Stimulated activated CD4-positive, alpha-beta T cell treated with anti-CD3 and anti-CD28 coated beads, TNF-alpha, amount 100 ng/mL, for 24 hours (primary cell): ENCODE results near the gene CCNY.

Experiments used
- DNase-seq, 3 experiments: peaks; one replicate each; pipeline ENCODE4 v3.0.0-alpha.2; 2020; ENCODE audit warnings: low read depth in 3 of 3

Gene CCNY

DNA sequence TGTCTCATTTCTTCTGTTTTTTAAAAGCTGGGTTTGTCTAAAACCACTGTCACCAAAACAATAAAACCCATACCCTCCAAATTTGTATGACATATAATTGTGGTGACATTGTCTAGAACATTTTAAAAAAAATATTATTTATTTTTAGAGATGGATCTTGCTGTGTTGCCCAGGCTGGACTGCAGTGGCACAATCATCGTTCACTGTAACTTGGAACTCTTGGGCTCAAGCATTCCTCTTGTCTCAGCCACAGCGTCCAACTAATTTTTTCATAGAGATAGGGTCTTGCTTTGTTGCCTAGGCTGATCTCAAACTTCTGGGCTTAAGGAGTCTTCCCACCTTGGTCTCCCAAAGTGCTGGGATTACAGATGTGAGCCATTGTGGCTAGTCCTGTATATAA, 116.5 kb downstream of the CCNY start:
- DNase-seq = no peak

DNA sequence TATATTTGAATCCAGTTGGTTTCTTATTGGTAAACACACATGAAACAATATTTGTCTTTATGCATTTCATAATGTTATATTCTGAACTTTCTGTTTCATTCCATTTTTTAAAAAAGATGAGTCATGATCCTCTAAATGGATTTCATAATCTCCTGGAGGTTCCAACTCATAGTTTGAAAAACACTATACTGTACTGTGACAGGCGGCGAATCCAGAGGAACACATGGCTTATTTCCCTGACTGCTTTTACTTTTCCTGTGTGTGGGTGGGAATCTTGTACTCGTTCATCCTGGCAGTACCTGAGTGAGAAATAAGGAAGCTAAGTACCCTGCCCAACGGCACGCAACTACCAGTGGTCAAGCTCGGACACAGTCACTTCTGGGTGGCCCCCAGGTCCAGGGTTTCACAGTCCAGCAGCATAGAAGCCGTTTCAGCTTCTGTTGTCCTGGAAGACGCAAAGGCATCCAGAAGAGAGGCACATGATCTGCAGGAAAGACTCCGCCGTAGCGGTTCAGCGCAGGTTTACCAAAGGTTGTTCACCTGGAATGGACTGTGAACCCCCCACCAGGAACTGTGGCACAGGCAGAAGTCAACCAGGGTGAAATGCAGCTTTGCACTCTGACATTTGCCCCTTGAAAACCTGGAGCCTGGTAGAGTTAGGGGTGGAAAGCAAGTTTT, 117.7 kb downstream of the CCNY start:
- no peak for DNase-seq

DNA sequence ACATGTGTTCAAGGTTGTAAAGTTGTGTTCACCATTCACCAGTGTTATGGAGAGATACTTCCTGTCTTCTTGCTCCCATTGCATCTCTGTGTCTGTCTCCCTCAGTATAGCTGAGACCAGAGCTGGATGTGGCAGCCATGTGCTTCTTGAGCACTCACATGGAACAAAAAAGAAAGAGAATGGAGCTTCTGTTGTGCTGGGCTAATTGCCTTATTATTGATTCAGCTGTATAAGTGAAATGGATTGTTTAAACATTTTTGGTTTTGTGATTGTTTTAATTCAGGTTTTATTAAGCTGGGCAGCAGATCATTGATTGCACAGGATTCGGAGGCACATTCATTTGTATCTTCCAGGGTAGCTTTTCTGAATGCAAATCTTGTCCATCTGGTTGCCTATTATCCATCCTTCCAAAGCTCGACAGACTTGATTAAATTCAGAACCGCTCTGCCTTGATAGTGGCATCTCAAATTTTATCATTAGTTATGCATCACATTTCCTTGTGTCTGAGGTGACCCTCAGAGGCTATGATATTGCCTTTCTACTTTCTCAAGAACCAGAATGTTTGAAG, 119.9 kb downstream of the CCNY start:
- no peak for DNase-seq

DNA sequence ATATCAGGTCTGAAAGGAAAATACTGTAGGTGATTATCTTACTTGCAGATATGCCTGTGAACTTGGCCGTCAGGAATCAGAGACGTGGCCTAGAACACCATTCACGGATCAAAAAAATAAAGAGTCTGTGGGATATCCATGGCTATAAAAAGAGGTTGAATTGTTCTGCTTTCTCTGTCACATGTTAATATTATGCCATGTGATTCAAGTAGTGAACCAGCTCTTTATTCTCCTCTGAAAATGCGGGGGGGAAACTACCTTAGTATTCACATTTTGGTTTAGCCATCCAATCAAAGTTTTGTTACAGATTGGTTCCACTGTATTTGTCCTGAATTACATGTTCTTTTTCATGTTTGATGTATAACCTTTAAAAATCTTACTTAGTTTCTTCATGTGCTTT, 120.5 kb downstream of the CCNY start:
- DNase-seq = no peak

DNA sequence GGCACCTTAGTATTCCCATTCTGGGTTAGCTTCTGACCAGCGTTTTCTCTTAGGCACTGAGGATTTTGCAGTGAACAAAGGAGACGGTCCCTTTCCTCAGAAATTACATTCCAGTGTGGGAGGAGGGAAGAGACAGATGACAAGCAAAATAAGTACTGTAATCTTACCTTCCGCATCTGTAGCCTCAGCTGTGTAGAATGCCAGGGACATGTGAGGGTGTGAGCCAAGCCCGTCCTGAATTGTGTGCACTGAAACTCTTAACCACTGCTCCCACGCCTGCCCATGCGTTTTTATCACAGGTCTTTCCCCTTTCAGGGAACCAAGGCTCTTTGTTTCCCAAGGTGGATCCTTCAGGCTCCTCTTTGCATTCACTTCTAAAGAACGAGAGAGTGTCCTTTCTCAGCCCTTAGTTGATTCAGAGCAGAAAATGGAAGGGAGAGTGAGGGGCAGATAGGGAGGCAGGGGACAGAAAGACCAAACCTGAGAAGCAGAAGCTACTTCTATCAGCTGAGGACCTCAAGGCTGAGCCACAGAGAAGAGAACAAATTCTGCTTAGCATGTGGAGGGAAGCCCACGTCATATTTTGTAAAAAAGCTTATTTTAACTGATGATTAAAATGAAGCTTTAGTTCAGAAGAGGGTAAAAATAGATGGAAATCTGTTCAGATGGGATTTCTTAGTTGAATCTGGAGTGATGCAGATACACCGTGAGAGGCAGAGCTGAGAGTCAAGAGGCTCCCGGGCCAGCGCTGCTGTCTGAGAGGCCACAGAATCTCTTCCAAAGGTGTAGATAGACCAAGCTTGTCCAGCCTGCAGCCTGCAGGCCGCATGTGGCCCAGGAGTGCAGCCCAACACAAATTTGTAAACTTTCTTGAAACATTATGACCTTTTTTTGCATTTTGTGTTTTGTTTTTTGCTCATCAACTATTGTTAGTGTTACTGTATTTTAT, 122.5 kb downstream of the CCNY start:
- no peak for DNase-seq

DNA sequence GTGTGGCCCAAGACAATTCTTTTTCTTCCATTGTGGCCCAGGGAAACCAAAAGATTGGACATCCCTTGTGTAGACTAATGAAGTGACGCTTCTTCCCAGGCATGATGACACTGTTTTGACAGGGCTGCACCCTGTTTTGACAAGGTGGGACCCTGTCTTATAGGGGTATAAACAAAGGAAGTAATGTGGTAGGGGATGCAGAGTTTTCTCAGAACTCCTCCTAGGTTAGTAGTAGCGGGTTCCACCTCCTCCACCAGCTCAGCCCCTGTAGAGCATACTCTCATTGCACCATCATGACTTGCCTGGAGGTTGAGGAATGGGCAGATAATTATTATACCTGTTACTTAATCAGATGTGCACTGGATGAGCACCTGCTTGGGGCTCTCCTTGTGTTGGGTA, 123.1 kb downstream of the CCNY start:
- DNase-seq = no peak

DNA sequence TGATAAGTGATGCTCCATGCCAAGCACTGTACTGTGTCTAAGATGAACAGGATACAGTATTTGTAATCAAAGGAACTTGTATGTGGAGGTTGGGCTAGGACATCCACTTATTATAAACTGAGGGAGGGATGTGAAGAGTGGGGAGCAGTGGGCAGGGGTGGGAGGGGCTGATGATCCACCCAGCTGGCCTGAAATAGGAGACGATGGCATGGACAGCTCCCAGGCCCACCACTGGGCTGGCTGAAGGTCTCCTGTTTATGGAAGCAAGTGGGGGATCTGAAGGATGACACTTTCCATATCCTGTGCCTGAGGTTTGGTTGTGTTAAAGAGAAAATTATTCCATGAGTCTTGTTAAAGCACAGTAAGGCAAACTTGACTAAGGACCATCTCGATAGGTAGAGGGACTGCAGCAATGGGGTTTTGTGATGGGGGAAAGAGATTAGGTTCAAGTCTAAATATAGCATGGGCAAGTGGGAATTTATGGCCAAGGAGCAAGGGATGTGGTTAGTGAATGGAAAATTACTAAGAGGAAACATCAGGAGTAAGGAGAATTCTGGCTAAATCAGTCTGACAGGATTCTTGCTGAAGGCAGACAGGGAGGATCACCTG, 124.6 kb downstream of the CCNY start:
- no peak for DNase-seq

DNA sequence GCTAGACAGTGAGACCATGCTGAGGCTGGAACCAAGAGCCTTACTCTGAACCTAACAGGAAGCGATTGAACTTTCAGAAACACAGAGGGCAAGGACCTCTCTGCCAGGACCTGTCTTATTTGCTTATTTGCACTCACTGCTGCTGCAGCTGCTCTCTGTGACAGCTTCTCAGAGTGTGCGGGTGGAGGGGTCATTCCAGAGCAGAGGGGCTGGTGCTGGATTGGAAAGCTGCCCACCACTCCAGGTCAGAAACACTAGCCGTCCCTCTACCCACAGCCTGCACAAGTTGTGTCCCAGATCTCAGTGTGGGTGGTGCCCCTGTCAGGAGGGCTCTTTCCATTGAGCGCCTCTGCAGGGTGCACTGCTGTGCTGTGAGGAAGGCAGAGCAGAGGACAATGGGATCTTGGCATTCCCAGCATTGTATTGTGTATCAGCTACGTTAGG, 126.2 kb downstream of the CCNY start:
- no peak for DNase-seq

DNA sequence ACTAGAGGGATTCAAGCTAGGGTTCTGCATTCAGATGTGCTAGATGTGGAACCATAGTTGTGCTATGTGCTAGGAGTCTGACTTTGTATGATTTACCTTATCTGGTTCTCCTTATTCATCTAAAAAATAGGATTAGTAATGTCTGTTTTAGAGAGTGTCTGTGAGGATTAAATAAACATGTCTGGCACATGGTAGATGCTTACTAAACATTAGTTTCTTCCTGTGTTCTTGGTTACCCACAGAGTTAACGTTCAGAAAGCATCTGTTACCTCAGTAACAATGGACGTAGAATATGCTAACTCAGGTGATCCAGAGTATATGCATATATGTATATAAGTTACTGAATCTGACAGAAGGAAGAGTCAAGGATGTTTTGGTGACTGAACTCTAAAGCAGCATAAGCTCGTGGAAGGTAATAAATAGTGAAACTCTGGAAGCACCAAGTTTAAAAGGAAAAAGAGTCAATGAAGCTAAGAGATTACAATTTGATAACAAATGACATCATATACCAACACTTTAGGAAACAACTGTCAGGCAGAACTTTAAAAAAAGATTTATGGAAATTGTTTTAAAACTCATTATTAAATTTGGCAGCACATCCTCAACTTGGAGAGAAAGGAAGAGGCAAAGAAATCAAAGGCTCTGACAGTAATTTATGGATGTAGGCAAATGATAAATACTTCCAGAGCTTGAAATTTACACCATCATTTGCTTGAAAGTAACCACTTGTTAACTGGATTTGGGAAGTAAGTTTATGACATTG, 127.0 kb downstream of the CCNY start:
- no peak for DNase-seq

DNA sequence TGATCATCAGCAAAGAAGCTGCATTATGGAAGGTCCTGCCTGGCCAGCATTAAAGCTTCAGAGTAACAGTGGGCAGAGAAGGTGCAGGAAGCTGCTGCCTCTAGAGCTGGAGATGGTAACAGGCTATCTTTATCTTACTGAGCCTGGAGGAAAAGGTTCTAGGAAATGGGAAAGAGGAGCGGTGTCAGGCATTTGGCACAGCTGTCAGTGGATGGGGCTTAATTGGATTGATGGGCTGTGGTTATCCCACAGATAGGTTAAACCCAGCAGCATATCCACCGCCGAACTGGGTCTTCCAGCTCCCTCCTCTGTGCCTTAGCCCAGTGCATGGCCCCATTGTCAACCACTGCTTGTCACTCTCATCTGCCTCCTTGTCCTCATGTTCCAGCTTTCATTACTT, 127.6 kb downstream of the CCNY start:
- DNase-seq = no peak

DNA sequence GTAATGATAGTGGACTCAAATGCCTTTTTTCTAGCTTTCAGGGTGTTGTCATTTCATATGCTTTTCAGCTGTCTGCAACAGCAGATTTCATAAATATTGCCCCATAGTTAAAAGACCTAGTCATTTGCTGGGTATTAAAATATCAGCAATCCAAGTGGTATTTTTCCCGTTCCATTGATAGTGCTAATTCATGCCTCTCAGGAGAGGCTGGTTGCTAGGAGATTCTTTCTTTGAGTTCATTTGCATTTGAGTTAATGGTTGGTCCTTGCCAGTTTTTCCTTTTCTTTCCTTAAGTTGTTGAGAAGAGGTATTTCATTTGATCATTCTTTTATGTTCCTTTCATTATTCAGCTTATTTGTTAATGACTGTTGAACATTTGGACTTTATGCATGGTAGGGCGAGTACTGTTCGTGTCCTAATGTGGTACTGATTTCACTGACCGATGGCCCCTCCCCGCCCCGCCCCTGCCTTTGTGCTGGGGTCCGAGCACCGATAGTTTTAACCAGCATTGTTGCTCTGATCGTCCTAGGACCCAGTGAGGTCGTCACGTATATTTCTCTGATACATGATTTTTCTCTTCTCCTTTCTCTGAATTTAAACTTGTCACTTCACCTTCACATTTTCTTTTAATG, 128.6 kb downstream of the CCNY start:
- no peak for DNase-seq

DNA sequence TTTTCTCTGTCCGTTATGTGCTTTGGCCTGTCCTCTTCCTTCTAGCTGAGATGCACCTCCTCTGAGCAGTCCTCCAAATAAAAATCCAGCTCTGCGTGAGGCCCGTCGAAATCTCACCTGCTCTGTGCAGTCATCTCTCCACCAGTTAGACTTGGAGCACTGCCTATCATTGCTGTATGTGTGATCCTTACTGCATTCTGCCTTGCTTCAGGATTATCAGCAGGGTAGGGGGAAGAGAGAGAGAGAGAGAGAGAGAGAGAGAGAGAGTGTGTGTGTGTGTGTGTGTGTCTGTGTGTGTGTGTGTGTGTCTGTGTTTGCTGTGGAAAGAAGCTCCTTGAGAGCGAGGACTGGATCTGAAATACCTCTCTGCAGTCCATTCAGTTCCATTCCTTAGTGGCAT, 129.4 kb downstream of the CCNY start:
- DNase-seq = no peak

DNA sequence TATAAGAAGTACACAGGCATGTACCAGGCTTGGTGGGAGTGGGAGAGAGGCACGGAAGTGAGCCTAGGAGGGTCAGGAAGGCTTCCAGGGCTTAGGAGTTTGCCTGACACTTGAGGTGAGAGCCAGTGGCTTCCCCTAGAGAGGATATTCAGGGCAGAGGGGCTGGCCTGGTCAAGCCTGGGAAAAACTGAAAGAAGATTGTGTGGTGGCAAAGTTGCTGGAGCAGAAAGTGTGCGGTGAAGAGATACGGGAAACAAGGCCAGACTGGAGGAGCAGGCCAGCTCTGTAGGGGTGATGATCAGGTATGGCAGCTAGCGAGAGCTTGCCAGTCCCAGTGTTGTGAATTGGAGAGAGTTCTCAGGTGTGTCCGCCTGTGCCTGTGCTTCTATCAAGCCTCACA, 129.9 kb downstream of the CCNY start:
- no peak for DNase-seq

DNA sequence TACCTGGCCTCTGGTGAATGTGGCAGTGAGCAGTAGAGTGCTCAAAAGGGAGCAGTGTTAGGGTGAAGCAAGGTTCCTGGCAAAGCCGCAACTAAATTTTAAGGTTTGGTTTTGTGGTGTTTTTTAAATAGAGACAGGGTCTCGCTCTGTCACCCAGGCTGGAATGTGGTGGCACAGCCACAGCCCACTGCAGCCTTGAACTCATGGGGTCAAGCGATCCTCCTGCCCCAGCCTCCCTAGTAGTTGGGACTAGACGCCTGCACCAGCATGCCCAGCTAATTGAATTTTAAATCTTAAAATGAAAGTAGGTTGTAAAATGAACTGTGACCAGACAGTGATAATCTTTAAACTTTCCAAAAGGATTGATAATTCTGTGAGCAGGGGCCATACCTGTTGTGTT, 130.4 kb downstream of the CCNY start:
- DNase-seq = no peak

DNA sequence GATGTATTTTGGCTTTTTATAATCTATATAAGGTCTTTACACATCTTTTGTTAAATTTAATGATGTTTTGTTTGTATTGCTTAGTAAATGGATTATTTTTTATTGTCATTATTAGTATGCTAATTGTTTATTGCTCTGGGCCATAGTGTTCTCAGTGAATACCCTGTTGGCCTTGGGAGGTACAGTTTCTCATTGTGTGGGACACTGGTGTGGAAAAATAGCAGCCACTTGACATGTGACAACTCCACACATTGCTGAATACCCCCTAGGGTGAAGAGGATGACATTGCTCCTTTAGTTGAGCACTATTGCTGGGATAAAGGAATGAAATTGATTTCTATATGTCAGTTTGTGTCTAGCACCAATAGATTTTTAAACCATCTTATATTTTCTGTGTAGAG, 130.9 kb downstream of the CCNY start:
- no peak for DNase-seq

DNA sequence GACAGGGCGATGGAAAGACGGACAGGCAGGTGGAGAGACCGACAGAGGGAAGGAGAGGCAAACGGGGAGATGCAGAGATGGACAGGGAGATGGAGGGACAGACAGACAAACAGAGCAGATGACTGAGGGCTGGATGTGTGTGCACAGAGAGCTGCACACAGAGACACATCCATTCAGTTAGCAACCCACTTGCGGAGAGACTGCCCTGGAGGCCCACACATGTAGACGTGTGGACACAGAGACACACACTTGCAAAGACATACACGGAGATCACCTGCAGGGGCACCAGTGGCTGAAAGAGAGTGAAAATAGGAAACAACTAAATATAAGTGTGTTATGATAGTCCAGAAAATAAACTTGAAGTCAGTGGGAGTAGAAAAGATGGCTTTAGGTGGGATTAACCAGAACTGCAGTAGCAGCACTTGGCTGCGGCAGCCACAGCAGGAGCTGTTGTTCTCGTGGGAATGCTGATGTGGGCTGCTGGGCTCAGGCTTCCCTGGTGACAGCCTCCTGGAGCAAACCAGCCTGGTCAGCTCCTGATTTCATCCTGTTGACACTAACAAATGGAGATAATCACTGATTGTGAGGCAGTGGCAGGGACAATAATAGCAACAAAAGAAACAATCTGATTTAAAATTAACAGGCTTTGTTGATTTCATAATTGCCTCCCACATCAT, 134.1 kb downstream of the CCNY start:
- DNase-seq = no peak

DNA sequence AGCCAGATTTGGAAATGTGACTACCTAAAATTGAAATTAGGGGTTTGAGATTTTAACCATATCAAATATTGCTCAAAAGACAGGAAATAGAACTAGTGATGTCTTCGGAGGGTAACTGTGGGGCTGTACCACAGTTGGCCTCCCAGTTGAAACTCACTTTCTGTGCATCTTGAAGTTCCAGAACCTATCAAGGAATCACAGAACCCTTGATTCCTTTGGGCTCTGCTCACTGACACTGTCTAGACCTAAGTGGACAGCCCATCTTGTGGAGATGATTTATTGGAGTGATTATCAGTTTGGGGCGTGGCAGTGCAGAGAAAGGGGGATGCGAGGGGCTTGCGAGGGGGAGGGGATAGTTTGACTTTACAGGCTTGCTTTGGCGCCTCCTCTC, 134.6 kb downstream of the CCNY start:
- DNase-seq = no peak

DNA sequence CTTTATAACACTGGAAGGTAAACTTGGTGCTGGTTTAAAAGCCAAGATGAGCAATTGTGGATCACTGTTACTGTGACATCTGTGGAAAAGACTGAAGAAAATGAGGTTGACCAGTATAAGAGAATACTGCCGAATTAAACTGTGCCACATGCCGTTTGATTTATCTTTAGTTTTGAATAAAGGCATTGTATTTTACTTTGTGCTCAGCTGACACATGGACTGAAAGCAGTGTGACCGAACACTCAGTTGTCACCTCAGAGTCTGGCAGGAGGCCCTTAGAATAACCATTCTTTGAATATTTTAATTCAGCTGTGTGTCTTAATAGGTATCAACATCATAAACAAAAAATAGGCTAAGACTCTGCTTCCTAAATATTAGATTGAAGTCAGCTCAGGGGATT, 135.1 kb downstream of the CCNY start:
- DNase-seq = no peak

DNA sequence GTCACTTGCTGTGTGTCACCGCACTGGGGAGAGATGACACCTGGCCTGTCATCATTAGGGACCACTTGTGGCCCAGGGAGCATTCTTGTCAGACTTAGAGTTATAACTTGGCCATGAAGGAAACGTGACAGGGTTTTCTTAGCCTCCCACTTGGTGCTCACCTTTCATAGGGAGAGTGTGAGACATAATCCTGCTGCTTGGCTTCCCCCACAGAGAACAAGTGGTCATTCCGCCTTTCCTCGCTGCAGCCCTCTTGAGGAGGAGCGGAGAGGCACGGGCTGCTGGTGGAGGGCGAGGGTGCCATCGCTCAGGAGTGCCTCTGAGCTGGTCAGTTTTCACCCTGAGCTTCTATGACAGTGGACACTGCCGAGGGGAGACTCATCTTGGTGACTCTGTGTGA, 143.8 kb downstream of the CCNY start:
- no peak for DNase-seq

DNA sequence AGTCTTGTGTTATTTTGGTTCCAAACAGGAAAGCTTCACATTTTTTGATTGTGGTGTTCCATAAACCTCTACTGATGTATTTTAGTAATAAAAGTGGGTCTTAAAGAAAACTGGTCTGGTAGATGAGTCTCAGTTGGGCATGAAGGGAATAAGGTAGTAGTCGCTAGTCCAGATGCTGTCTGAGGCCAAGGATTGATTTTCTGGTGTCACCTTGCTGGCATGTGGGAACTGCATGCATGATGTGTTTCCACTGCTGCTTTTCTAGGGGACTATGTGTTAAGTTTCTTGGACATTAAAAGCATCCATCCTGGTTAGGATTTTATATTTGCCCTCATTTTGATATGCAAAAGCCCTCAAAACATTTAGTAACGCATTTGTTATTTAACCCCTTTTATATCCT, 145.1 kb downstream of the CCNY start:
- no peak for DNase-seq
